ENCODE data around the gene ESF1.
A peak's percentile ranks its signal among the peaks of the same experiment; 100 is the strongest.
"Not testable (repeated sequence)": the region's sequence is repeated elsewhere in the genome, so short reads cannot be mapped to it uniquely, and the experiment has no call there.

The ESF1 gene

GRCh38 chr20:13772529-13772928 is 12.2 kb downstream of the ESF1 start:
- H3K27me3 ChIP-seq (ENCODE audit: control insufficient read depth, insufficient read depth, low read length): no peaks in the 10 kb centered on the region
- no peak overlapping the region for H3K9ac ChIP-seq
- H3K9me3 ChIP-seq (ENCODE audit: control insufficient read depth, low read length): no peaks in the 10 kb centered on the region
- H3K27ac ChIP-seq: no peak overlapping the region
- H3K4me1 ChIP-seq: no peaks in the 10 kb centered on the region
- TF ChIP-seq CTCF (IDR thresholded peaks at IDR 0.05): no peak
- no peaks in the 10 kb centered on the region for H3K36me3 ChIP-seq (ENCODE audit: control insufficient read depth, insufficient read depth, low read length)
- no peak overlapping the region for H3K4me2 ChIP-seq (ENCODE audit: low read length)
- no peak overlapping the region for H2AFZ ChIP-seq
- no peak overlapping the region for H3K4me3 ChIP-seq (ENCODE audit: low read depth, low read length)
- no peaks in the 10 kb centered on the region for H3K79me2 ChIP-seq

- no peak overlapping the region for H3K9ac ChIP-seq
- H3K9me3 ChIP-seq (ENCODE audit: control insufficient read depth, low read length): no peaks in the 10 kb centered on the region
- H3K27ac ChIP-seq: no peak overlapping the region
- TF ChIP-seq CTCF (IDR thresholded peaks at IDR 0.05): peak; percentile 55
- no peaks in the 10 kb centered on the region for H3K36me3 ChIP-seq (ENCODE audit: control insufficient read depth, insufficient read depth, low read length)
- no peaks in the 10 kb centered on the region for H3K27me3 ChIP-seq (ENCODE audit: control insufficient read depth, insufficient read depth, low read length)
- no peak overlapping the region for H2AFZ ChIP-seq
- H3K4me2 ChIP-seq (ENCODE audit: low read length): no peak overlapping the region
- H3K79me2 ChIP-seq: no peaks in the 10 kb centered on the region
- H3K4me3 ChIP-seq (ENCODE audit: low read depth, low read length): no peak overlapping the region
- H3K4me1 ChIP-seq: no peaks in the 10 kb centered on the region
Observed at GRCh38 chr20:13771853-13772453, 12.8 kb downstream of the ESF1 start.

GRCh38 chr20:13770141-13770540 is 14.6 kb downstream of the ESF1 start:
- no peak overlapping the region for H3K4me3 ChIP-seq (ENCODE audit: low read depth, low read length)
- H3K36me3 ChIP-seq (ENCODE audit: control insufficient read depth, insufficient read depth, low read length): no peaks in the 10 kb centered on the region
- no peak overlapping the region for H2AFZ ChIP-seq
- no peak overlapping the region for H3K9ac ChIP-seq
- no peaks in the 10 kb centered on the region for H3K79me2 ChIP-seq
- H3K27me3 ChIP-seq (ENCODE audit: control insufficient read depth, insufficient read depth, low read length): no peaks in the 10 kb centered on the region
- no peaks in the 10 kb centered on the region for H3K9me3 ChIP-seq (ENCODE audit: control insufficient read depth, low read length)
- no peak for TF ChIP-seq CTCF (IDR thresholded peaks at IDR 0.05)
- H3K4me2 ChIP-seq (ENCODE audit: low read length): no peak overlapping the region
- no peaks in the 10 kb centered on the region for H3K4me1 ChIP-seq
- no peak overlapping the region for H3K27ac ChIP-seq

- no peak for TF ChIP-seq CTCF (IDR thresholded peaks at IDR 0.05)
- H2AFZ ChIP-seq: no peak overlapping the region
- no peaks in the 10 kb centered on the region for H3K27me3 ChIP-seq (ENCODE audit: control insufficient read depth, insufficient read depth, low read length)
- H3K4me3 ChIP-seq (ENCODE audit: low read depth, low read length): no peak overlapping the region
- no peak overlapping the region for H3K27ac ChIP-seq
- H3K36me3 ChIP-seq (ENCODE audit: control insufficient read depth, insufficient read depth, low read length): no peaks in the 10 kb centered on the region
- no peak overlapping the region for H3K9ac ChIP-seq
- H3K4me2 ChIP-seq (ENCODE audit: low read length): no peak overlapping the region
- no peaks in the 10 kb centered on the region for H3K4me1 ChIP-seq
- H3K79me2 ChIP-seq: no peaks in the 10 kb centered on the region
- no peaks in the 10 kb centered on the region for H3K9me3 ChIP-seq (ENCODE audit: control insufficient read depth, low read length)
Observed at GRCh38 chr20:13765868-13766416, 18.8 kb downstream of the ESF1 start.

GRCh38 chr20:13765299-13765698 is 19.4 kb downstream of the ESF1 start:
- Histone ChIP-seq H3K4me2 (ENCODE audit: low read length) (no peak overlapping the region), H3K36me3 (ENCODE audit: control insufficient read depth, insufficient read depth, low read length) (no peaks in the 10 kb centered on the region), H3K9ac (no peak overlapping the region), H3K79me2 (no peaks in the 10 kb centered on the region), H3K27ac (no peak overlapping the region), H3K9me3 (ENCODE audit: control insufficient read depth, low read length) (no peaks in the 10 kb centered on the region), H3K27me3 (ENCODE audit: control insufficient read depth, insufficient read depth, low read length) (no peaks in the 10 kb centered on the region), H2AFZ (no peak overlapping the region), H3K4me3 (ENCODE audit: low read depth, low read length) (no peak overlapping the region), H3K4me1 (no peaks in the 10 kb centered on the region)
- no peak for TF ChIP-seq CTCF (IDR thresholded peaks at IDR 0.05)

- not testable (repeated sequence) for H3K27ac ChIP-seq; H3K79me2 ChIP-seq; H3K9ac ChIP-seq; H2AFZ ChIP-seq; H3K4me1 ChIP-seq; H3K9me3 ChIP-seq (ENCODE audit: control insufficient read depth, low read length); H3K4me3 ChIP-seq (ENCODE audit: low read depth, low read length); H3K4me2 ChIP-seq (ENCODE audit: low read length); H3K27me3 ChIP-seq (ENCODE audit: control insufficient read depth, insufficient read depth, low read length); H3K36me3 ChIP-seq (ENCODE audit: control insufficient read depth, insufficient read depth, low read length)
Observed at GRCh38 chr20:13760451-13760946, 24.2 kb downstream of the ESF1 start.
